SK-N-SH (cell line): ENCODE measurements around the gene CDKAL1.

ENCODE experiments used
- CTCF ChIP-seq: fragments of 200-600 bp; sonication (generic); IDR thresholded peaks from 2 replicates; pipeline ENCODE4 v1.6.1; 2017; ENCODE audit warnings: antibody characterized with exemption, mild to moderate bottlenecking, moderate library complexity
- EP300 ChIP-seq, 2 experiments: IDR thresholded peaks; 2 replicates each; pipeline versions ENCODE4 v1.4.0 to v1.6.1; 2012; ENCODE audit warnings: borderline replicate concordance in 1 of 2, low read depth in 1 of 2, low read length in 1 of 2
- SMC3 ChIP-seq: IDR thresholded peaks from 2 replicates; pipeline ENCODE4 v1.6.1; 2012; ENCODE audit warnings: low read depth, low read length, improper control_type of control experiment
- TAF1 ChIP-seq: IDR thresholded peaks from 2 replicates; pipeline ENCODE4 v1.6.1; 2012; ENCODE audit warnings: low read depth, mild to moderate bottlenecking, low read length, moderate library complexity, borderline replicate concordance
- TCF12 ChIP-seq: IDR thresholded peaks from 2 replicates; pipeline ENCODE4 v1.4.0; 2012
- TEAD4 ChIP-seq: IDR thresholded peaks from 2 replicates; pipeline ENCODE4 v1.4.0; 2012; ENCODE audit warnings: mild to moderate bottlenecking, borderline replicate concordance; ENCODE audit not compliant: insufficient read depth
- USF2 ChIP-seq: fragments of 150-350 bp; IDR thresholded peaks from 2 replicates; pipeline ENCODE4 v1.6.1; 2017; ENCODE audit warnings: antibody characterized with exemption, low read length, low read depth, borderline replicate concordance
- YY1 ChIP-seq: IDR thresholded peaks from 2 replicates; pipeline ENCODE4 v1.4.0; 2012; ENCODE audit warnings: low read depth, mild to moderate bottlenecking

GRCh38 chr6:21176197-21176596, 641.9 kb downstream of the CDKAL1 start:
- TF ChIP-seq CTCF: no peak
- no peak for TF ChIP-seq USF2
- no peak for TF ChIP-seq TCF12
- TF ChIP-seq TAF1: no peak
- no peak for TF ChIP-seq EP300 (IDR thresholded peaks at IDR 0.05; ENCODE audit: borderline replicate concordance in 1 of 2, low read depth in 1 of 2, low read length in 1 of 2)
- no peak for TF ChIP-seq SMC3
- no peak for TF ChIP-seq TEAD4
- no peak for TF ChIP-seq YY1
